ENCODE measurements around the gene CSRP2.

GRCh38 chr12:76878899-76879709 is at the start of gene CSRP2:
- TF ChIP-seq CTCF (IDR thresholded peaks at IDR 0.05; ENCODE audit: low read depth, low read length, poor library complexity, severe bottlenecking) (no peak), EZH2phosphoT487 (IDR thresholded peaks at IDR 0.05; ENCODE audit: borderline replicate concordance, low read length) (no peak)
